ENCODE data around the gene NACA.

Gene NACA

GRCh38 chr12:56724972-56725722 lies at the start of gene NACA:
NACA (minus strand) TSS chr12:56725299; CDS start chr12:56724521, 778 bp downstream.
- no peak for TF ChIP-seq CTCF (IDR thresholded peaks at IDR 0.05; ENCODE audit: low read depth, low read length, poor library complexity, severe bottlenecking)
- no peak for TF ChIP-seq EZH2phosphoT487 (IDR thresholded peaks at IDR 0.05; ENCODE audit: borderline replicate concordance, low read length)
- Histone ChIP-seq H3K79me2 (ENCODE audit: control insufficient read depth, low read length) (peaks cover 53% of the 10 kb centered on the region), H3F3A (ENCODE audit: control insufficient read depth, insufficient read depth) (peaks cover 43% of the 10 kb centered on the region)

GRCh38 chr12:56773113-56773512 lies 48.0 kb upstream of the NACA start:
- H4K20me1 ChIP-seq (ENCODE audit: control insufficient read depth, insufficient read depth, low read depth, low read length): no peaks in the 10 kb centered on the region
- H3F3A ChIP-seq (ENCODE audit: control insufficient read depth, insufficient read depth): no peaks in the 10 kb centered on the region
- TF ChIP-seq CTCF (IDR thresholded peaks at IDR 0.05; ENCODE audit: low read depth, low read length, poor library complexity, severe bottlenecking): no peak
- TF ChIP-seq EZH2phosphoT487 (IDR thresholded peaks at IDR 0.05; ENCODE audit: borderline replicate concordance, low read length): no peak
- no peaks in the 10 kb centered on the region for H3K9me2 ChIP-seq (replicated peaks; ENCODE audit: control insufficient read depth, low read length)
- H3K27me3 ChIP-seq (ENCODE audit: control insufficient read depth, low read length): no peaks in the 10 kb centered on the region
- no peaks in the 10 kb centered on the region for H3K9me3 ChIP-seq (ENCODE audit: control insufficient read depth, insufficient read depth, low read length)
- no peak overlapping the region for H3K4me3 ChIP-seq (ENCODE audit: low read length)
- no peak overlapping the region for H3K27ac ChIP-seq (ENCODE audit: low read depth, low read length)
- H3K36me3 ChIP-seq (ENCODE audit: control insufficient read depth, low read length): no peaks in the 10 kb centered on the region
- H3K79me2 ChIP-seq (ENCODE audit: control insufficient read depth, low read length): no peaks in the 10 kb centered on the region
- H3K4me1 ChIP-seq (ENCODE audit: control insufficient read depth, low read length): peaks cover 25% of the 10 kb centered on the region
- no peak overlapping the region for H3K4me2 ChIP-seq (ENCODE audit: low read length)

More at GRCh38 chr12:56724972-56725722, at the start of gene NACA:
- Histone ChIP-seq H3K4me2 (ENCODE audit: low read length) (peak within 1 kb of the TSS; percentile 97), H3K9me2 (replicated peaks; ENCODE audit: control insufficient read depth, low read length) (no peaks in the 10 kb centered on the region), H3K4me1 (ENCODE audit: control insufficient read depth, low read length) (peaks cover 59% of the 10 kb centered on the region), H3K4me3 (ENCODE audit: low read length) (peak within 1 kb of the TSS; percentile 100), H3K27ac (ENCODE audit: low read depth, low read length) (peak within 1 kb of the TSS; percentile 96), H3K27me3 (ENCODE audit: control insufficient read depth, low read length) (no peaks in the 10 kb centered on the region), H3K9me3 (ENCODE audit: control insufficient read depth, insufficient read depth, low read length) (no peaks in the 10 kb centered on the region), H4K20me1 (ENCODE audit: control insufficient read depth, insufficient read depth, low read depth, low read length) (peaks cover 39% of the 10 kb centered on the region), H3K36me3 (ENCODE audit: control insufficient read depth, low read length) (peaks cover 68% of the 10 kb centered on the region)

GRCh38 chr12:56772625-56773024 lies 47.5 kb upstream of the NACA start:
- no peaks in the 10 kb centered on the region for H3K9me3 ChIP-seq (ENCODE audit: control insufficient read depth, insufficient read depth, low read length)
- peaks cover 27% of the 10 kb centered on the region for H3K4me1 ChIP-seq (ENCODE audit: control insufficient read depth, low read length)
- TF ChIP-seq CTCF (IDR thresholded peaks at IDR 0.05; ENCODE audit: low read depth, low read length, poor library complexity, severe bottlenecking) (no peak), EZH2phosphoT487 (IDR thresholded peaks at IDR 0.05; ENCODE audit: borderline replicate concordance, low read length) (no peak)

More at GRCh38 chr12:56772625-56773024, 47.5 kb upstream of the NACA start:
- no peaks in the 10 kb centered on the region for H3K36me3 ChIP-seq (ENCODE audit: control insufficient read depth, low read length)
- H3F3A ChIP-seq (ENCODE audit: control insufficient read depth, insufficient read depth): no peaks in the 10 kb centered on the region
- H4K20me1 ChIP-seq (ENCODE audit: control insufficient read depth, insufficient read depth, low read depth, low read length): no peaks in the 10 kb centered on the region
- no peaks in the 10 kb centered on the region for H3K79me2 ChIP-seq (ENCODE audit: control insufficient read depth, low read length)
- no peaks in the 10 kb centered on the region for H3K9me2 ChIP-seq (replicated peaks; ENCODE audit: control insufficient read depth, low read length)
- H3K27ac ChIP-seq (ENCODE audit: low read depth, low read length): no peak overlapping the region
- no peak overlapping the region for H3K4me3 ChIP-seq (ENCODE audit: low read length)
- no peaks in the 10 kb centered on the region for H3K27me3 ChIP-seq (ENCODE audit: control insufficient read depth, low read length)
- no peak overlapping the region for H3K4me2 ChIP-seq (ENCODE audit: low read length)
